HFFc6 (cell line): Measurements from ENCODE around the gene HIRIP3. TPM values are rescaled to one million over a fixed set of nuclear protein-coding genes. Genes with fewer than 3 reads are reported as not detected.

ENCODE experiments used
- DNase-seq: peaks from one replicate; pipeline ENCODE4 v3.0.0-alpha.2; 2018
- H3K27ac Mint-ChIP-seq: 2 replicates; pipeline ENCODE4 v1.8.0; 2020; ENCODE audit warnings: mild to moderate bottlenecking, mixed read lengths
- H3K27me3 Mint-ChIP-seq: 2 replicates; pipeline ENCODE4 v1.8.0; 2021; ENCODE audit warnings: mild to moderate bottlenecking, moderate library complexity, mixed read lengths; ENCODE audit not compliant: insufficient read depth
- H3K36me3 Mint-ChIP-seq: 2 replicates; pipeline ENCODE4 v1.8.0; 2021; ENCODE audit warnings: low read depth, mixed read lengths
- H3K4me1 Mint-ChIP-seq: 2 replicates; pipeline ENCODE4 v1.8.0; 2020; ENCODE audit warnings: low read depth, mixed read lengths
- H3K4me3 Mint-ChIP-seq: 2 replicates; pipeline ENCODE4 v1.8.0; 2020; ENCODE audit warnings: mild to moderate bottlenecking, moderate library complexity, mixed read lengths
- H3K9me3 Mint-ChIP-seq: 2 replicates; pipeline ENCODE4 v1.8.0; 2020; ENCODE audit warnings: mild to moderate bottlenecking, mixed read lengths
- CTCF ChIP-seq: fragments of 200-600 bp; sonication (generic); IDR thresholded peaks from 2 replicates; pipeline ENCODE4 v1.5.0; 2021; ENCODE audit warnings: antibody characterized with exemption, mild to moderate bottlenecking
- total RNA-seq, 6 experiments: library from RNA; stranded (reverse); fragmentation: NEBNext Ultra II Directional; extraction: Animal tissue kit (Norgen Biotek cat#: 25700); gene quantifications; 2 replicates in 1 of 6; 3 replicates in 5 of 6; pipeline ENCODE4 v1.2.3, GENCODE V29; 2021

The HIRIP3 gene
- total RNA-seq, 6 experiments from 2014 or later = 9.8 to 14.4 (median 13.4) TPM

GRCh38 chr16:29989111-29989858 lies 6.1 kb downstream of the HIRIP3 start:
- H3K4me1 Mint-ChIP-seq = peaks cover 14% of the 10 kb centered on the region
- H3K27me3 Mint-ChIP-seq = no peaks in the 10 kb centered on the region; the same call in none of the 2 replicates
- peaks cover 27% of the 10 kb centered on the region for H3K36me3 Mint-ChIP-seq
- no peaks in the 10 kb centered on the region for H3K9me3 Mint-ChIP-seq
- TF ChIP-seq CTCF = no peak
- DNase-seq = no peak
- no peak overlapping the region for H3K4me3 Mint-ChIP-seq
- 0 out of 2 replicates have a peak overlapping the region, but pooled peaks have one; percentile 2 for H3K27ac Mint-ChIP-seq

- H3K4me1 Mint-ChIP-seq = peaks cover 11% of the 10 kb centered on the region
- H3K4me3 Mint-ChIP-seq = no peak overlapping the region
- H3K27me3 Mint-ChIP-seq = no peaks in the 10 kb centered on the region; the same call in none of the 2 replicates
- DNase-seq = no peak
- no peak for TF ChIP-seq CTCF
- H3K9me3 Mint-ChIP-seq = no peaks in the 10 kb centered on the region
- H3K36me3 Mint-ChIP-seq = peaks cover 34% of the 10 kb centered on the region
- 0 out of 2 replicates have a peak overlapping the region, but pooled peaks have one; percentile 2 for H3K27ac Mint-ChIP-seq
Observed at GRCh38 chr16:29988346-29989075, 6.9 kb downstream of the HIRIP3 start.

GRCh38 chr16:29987371-29988085 lies 7.9 kb downstream of the HIRIP3 start:
- no peaks in the 10 kb centered on the region for H3K9me3 Mint-ChIP-seq
- no peak for TF ChIP-seq CTCF
- H3K4me3 Mint-ChIP-seq = no peak overlapping the region
- H3K4me1 Mint-ChIP-seq = peaks cover 12% of the 10 kb centered on the region
- no peaks in the 10 kb centered on the region; the same call in 1 of the 2 replicates for H3K27me3 Mint-ChIP-seq
- H3K36me3 Mint-ChIP-seq = peaks cover 33% of the 10 kb centered on the region
- H3K27ac Mint-ChIP-seq = no peak overlapping the region
- no peak for DNase-seq

- H3K36me3 Mint-ChIP-seq = peaks cover 27% of the 10 kb centered on the region
- no peak overlapping the region for H3K27ac Mint-ChIP-seq
Observed at GRCh38 chr16:29986931-29987330, 8.5 kb downstream of the HIRIP3 start.

More at GRCh38 chr16:29986931-29987330, 8.5 kb downstream of the HIRIP3 start:
- no peaks in the 10 kb centered on the region; the same call in 1 of the 2 replicates for H3K27me3 Mint-ChIP-seq
- H3K9me3 Mint-ChIP-seq = no peaks in the 10 kb centered on the region
- no peak for DNase-seq
- peaks cover 7% of the 10 kb centered on the region for H3K4me1 Mint-ChIP-seq
- no peak overlapping the region for H3K4me3 Mint-ChIP-seq
- no peak for TF ChIP-seq CTCF
